GM21367 (cell line): ENCODE measurements around the gene TSPAN33.
A peak's percentile ranks its signal among the peaks of the same experiment; 100 is the strongest.

Source experiments
- ATAC-seq: cut with Tn5 transposase; IDR thresholded peaks from one replicate; pipeline ENCODE4 v1.9.1; 2021; ENCODE audit not compliant: unreplicated experiment

The TSPAN33 gene, protein sequence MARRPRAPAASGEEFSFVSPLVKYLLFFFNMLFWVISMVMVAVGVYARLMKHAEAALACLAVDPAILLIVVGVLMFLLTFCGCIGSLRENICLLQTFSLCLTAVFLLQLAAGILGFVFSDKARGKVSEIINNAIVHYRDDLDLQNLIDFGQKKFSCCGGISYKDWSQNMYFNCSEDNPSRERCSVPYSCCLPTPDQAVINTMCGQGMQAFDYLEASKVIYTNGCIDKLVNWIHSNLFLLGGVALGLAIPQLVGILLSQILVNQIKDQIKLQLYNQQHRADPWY

DNA sequence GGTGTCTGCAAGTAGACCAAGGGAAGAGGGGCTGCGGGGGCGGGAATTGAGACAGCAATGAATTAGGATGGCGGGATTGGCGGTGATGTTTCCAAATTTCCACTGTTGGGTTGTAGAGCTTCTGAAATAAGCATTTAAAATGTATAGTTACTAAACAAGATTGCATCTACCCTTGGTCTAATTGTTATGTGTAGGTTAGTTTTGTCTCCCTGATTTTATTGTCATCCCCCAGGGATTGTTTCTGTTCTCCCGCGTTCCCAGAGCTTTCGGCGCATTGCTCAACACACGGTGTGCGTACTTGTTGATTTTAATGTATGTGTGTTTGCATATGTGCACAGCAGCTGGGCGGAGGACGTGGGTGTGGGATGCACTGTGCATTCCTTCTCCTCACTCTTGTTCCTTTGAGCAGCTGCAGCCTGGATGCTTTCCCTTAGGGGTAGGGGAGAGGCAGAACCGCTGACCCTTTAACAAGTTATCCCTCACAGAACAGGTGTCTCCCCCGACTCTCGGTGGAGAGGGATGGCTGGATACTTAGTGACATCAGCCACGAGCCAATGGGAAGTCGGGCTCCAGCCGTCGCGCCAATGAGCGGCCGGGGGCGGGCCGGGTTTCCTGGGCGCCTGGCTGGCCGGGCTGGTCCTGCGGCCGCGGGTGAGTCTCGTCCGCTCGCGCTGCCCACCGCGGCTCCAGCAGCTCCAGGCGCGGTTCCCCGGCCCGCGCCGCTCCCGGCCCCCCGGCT, at the start of gene TSPAN33:
Gene TSPAN33 (plus strand): TSS at position 613 of the 739 bp plus-strand sequence. CDS start 274 bp downstream, outside the sequence.
- peak; percentile 64 for ATAC-seq

- ATAC-seq, result peak; percentile 77
Observed at GRCh38 chr7:129095258-129095657, 49.2 kb upstream of the TSPAN33 start.

GRCh38 chr7:129098409-129099084, 46.0 kb upstream of the TSPAN33 start:
- ATAC-seq, result no peak

DNA sequence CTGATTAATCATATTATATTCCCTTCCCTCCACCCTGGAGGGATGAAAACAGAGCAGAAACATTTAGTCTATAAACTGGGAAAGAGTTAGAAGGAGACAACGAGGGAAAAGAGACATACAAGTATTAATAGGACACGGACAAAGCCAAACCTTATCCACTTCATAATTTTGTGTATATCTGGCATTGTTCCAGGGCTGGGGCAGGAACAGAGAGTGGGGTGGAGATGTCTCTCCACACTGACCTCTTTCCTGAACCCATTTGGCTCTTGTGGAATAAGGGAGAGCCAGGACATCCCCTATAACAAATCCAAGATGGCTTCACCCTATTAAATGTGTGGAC, 43.7 kb upstream of the TSPAN33 start:
- no peak for ATAC-seq

- ATAC-seq, result no peak
Observed at GRCh38 chr7:129101746-129102145, 42.8 kb upstream of the TSPAN33 start.

- ATAC-seq, result no peak
Observed at GRCh38 chr7:129103561-129104324, 40.8 kb upstream of the TSPAN33 start.

GRCh38 chr7:129108581-129108980, 35.9 kb upstream of the TSPAN33 start:
- ATAC-seq, result no peak

- no peak for ATAC-seq
Observed at GRCh38 chr7:129110258-129110981, 34.1 kb upstream of the TSPAN33 start.

GRCh38 chr7:129110982-129111376, 33.5 kb upstream of the TSPAN33 start:
- no peak for ATAC-seq

DNA sequence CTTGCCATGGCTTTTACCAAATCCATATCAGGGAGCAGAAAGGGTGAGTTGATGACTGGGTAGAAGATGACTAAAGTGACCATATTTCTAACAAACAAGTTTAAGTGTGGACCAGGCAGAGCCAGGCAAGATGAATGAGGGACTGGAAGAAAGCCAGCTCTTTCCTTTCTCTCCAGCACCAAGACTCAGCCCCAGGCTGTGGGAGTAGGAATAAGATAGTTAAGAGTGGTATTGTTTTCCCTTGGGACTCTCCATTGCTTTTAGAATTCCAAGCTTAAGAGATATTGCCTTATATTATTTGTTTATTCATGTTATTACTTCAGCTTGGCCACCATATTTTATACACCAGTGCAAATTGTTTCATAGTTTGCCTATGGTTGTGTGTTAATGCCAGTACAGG, 28.8 kb upstream of the TSPAN33 start:
- no peak for ATAC-seq

DNA sequence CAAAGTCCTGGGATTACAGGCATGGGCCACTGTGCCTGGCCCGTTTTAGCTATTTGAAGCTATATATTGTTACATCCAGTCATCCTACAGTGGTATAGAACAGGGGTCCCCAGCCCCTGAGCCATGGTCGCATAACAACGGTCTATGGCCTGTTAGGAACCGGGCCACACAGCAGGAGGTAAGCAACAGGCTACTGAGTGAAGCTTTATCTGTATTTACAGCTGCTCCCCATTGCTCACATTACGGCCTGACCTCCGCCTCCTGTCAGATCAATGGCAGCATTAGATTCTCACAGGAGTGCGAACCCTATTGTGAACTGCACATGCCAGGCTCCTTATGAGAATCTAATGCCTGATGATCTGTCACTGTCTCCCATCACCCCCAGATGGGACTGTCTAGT, 26.3 kb upstream of the TSPAN33 start:
- no peak for ATAC-seq

DNA sequence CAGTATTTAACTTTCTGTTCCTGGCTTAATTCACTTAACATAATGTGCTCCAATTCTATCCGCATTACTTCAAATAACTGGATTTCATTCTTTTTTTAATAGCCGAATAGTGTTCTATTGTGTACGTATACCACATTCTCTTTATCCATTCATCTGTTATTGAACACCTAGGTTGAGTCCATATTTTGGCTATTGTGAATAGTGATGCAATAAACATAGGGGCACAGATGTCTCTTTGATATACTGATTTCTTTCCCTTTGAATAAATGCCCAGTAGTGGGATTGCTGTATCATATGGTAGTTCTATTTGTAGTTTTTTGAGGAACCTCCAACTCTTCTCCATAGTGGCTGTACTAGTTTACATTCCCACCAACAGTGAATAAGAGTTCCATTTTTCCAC, 25.5 kb upstream of the TSPAN33 start:
- no peak for ATAC-seq

DNA sequence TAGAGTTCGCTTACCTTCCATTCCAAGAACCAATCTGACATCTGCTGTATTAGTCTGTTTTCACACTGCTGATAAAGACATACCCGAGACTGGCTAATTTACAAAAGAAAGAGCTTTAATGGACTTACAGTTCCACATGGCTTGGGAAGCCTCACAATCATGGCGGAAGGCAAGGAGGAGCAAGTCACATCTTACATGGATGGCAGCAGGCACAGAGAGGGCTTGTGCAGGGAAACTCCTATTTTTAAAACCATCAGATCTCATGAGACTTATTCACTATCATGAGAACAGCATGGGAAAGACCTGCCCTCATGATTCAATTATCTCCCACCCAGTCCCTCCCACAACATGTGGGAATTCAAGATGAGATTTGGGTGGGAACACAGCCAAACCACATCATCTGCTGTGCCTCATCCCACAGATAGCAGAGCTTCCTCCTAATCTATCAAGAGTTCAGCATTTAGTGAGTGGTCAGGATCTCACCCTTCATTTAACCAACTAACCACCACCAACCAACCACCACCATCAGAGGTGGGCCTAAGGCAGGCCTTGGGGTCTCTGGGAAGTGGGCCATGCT, 22.9 kb upstream of the TSPAN33 start:
- peak; percentile 9 for ATAC-seq

DNA sequence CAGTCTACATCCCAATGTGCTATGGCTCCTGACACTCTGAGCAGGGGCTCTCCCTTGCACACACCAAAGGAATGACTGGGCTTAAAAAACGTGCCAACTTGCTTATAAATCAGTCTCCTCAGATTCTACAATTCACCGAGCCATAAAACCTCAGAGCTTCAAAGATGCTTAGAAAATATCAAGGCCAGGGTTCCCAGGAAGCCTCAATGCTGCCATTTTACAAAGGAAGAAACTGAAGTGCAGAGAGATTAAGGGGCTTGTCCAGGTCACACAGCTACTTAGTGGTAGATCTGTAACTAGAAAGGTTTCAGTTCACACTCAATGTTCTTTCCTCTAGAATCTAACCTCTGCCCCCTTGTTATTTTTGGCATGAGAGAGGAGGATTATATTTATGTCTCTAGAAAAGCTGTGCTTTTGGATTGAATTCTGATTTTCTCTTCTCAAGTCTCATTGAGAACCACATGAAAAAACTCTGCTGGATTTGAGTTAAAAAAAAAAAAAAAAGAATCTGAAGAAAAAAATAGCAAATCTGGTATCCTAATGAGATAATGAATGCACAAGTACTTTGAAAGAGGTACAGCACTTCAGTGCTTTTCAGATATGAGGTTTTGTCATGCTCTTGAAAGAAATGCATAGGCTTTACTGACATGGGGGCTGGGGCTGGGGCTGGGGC, 22.3 kb upstream of the TSPAN33 start:
- peak; percentile 33 for ATAC-seq

GRCh38 chr7:129122751-129123509, 21.6 kb upstream of the TSPAN33 start:
- peak; percentile 73 for ATAC-seq

DNA sequence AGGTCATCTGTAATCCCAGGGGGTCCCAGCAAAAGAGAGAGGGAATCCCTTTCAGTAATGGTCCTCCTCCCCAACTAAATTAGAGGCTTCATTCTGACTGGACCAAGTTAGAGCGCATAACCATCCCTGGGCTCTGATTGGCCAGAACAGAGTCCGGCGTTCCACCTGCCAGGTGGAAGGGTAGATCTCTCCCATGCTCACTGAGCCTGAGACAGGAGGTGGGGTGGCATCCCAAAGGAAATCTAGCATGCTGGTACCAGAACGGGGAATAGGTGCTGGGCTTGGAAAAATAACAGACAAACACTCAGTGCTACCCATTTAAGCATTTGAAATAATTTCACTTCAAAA, 21.0 kb upstream of the TSPAN33 start:
- no peak for ATAC-seq

DNA sequence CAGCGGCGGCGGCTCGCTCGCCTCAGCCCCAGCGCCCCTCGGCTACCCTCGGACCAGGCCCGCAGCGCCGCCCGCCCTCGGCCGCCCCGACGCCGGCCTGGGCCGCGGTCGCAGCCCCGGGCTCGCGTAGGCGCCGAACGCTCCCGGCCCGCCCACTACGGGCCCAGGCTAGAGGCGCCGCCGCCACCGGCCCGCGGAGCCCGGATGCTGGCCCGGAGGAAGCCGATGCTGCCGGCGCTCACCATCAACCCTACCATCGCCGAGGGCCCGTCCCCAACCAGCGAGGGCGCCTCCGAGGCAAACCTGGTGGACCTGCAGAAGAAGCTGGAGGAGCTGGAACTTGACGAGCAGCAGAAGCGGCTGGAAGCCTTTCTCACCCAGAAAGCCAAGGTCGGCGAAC, 18.2 kb upstream of the TSPAN33 start:
- ATAC-seq, result no peak

DNA sequence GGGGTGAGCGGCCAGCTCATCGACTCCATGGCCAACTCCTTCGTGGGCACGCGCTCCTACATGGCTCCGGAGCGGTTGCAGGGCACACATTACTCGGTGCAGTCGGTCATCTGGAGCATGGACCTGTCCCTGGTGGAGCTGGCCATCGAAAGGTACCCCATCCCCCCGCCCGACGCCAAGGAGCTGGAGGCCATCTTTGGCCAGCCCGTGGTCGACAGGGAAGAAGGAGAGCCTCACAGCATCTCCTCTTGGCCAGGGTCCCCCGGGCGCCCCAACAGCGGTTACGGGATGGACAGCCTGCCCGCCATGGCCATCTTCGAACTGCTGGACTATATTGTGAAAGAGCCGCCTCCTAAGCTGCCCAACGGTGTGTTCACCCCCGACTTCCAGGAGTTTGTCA, 17.4 kb upstream of the TSPAN33 start:
- ATAC-seq, result no peak

- ATAC-seq, result no peak
Observed at GRCh38 chr7:129127601-129128000, 16.9 kb upstream of the TSPAN33 start.
